ENCODE data around the gene SPR. TPM values are rescaled to one million over a fixed set of nuclear protein-coding genes. Genes with fewer than 3 reads are reported as not detected.

SPR gene
- total RNA-seq, 2 donors from 2014 or later: 13.7 to 15.2 TPM

DNA sequence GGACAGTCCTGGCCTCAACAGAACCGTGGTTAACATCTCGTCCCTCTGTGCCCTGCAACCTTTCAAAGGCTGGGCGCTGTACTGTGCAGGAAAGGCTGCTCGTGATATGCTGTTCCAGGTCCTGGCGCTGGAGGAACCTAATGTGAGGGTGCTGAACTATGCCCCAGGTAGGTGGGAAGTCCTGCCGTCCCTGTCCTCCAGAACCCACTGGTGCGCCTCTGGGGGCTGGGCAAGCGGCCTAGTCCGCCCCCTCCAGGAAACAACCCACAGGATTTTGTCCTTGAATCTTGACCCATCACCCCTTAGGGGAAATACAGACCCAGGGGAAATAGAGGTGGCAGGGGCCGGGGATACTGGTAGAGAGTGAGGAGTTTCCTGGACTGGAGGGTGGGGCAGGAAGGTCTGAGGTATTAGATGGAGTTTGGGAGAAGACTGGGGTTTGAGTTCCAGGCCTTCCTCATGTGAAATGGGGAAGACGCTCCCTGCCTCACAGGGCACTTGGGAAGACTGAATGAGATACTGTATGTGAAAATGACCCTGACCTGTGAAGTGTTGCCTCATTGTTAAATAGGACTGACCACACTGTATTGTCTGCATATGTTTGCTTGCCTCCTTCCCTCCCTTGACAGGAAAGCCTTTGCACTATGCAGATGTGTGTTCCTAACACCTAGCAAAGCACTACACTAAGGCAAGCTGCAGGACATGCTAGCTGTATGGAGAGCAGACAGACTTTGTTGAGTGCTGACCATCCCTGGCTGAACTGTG, 1.4 kb downstream of the SPR start:
- Histone ChIP-seq H3K36me3 (ENCODE audit: control insufficient read depth, insufficient read depth, low read length) (no peaks in the 10 kb centered on the region), H3K4me1 (ENCODE audit: control insufficient read depth, insufficient read depth, low read length) (no peaks in the 10 kb centered on the region), H3K9ac (ENCODE audit: extremely low read depth, low read length, poor library complexity, severe bottlenecking) (no peak overlapping the region), H3K4me3 (ENCODE audit: low read length) (peak overlapping the region; percentile 89), H3K27ac (ENCODE audit: low read depth, low read length) (no peak overlapping the region), H3K27me3 (ENCODE audit: control insufficient read depth, insufficient read depth, low read length, poor library complexity, severe bottlenecking) (peaks cover 54% of the 10 kb centered on the region), H3K9me3 (ENCODE audit: control insufficient read depth, low read length) (no peaks in the 10 kb centered on the region)
- Mint-ChIP-seq H3K27me3 (ENCODE audit: insufficient read depth) (peaks cover 41% of the 10 kb centered on the region), H3K4me3 (no peak overlapping the region), H3K9me3 (no peaks in the 10 kb centered on the region), H3K36me3 (ENCODE audit: low read depth) (no peaks in the 10 kb centered on the region), H3K27ac (no peak overlapping the region), H3K4me1 (peaks cover 5% of the 10 kb centered on the region)
- 88 to 90% methylated on average over 6 to 11 of the region's 11 CpGs for WGBS, 2 experiments (ENCODE audit: insufficient coverage in 1 of 2, insufficient read length in 1 of 2)
- TF ChIP-seq, protein P1, sequence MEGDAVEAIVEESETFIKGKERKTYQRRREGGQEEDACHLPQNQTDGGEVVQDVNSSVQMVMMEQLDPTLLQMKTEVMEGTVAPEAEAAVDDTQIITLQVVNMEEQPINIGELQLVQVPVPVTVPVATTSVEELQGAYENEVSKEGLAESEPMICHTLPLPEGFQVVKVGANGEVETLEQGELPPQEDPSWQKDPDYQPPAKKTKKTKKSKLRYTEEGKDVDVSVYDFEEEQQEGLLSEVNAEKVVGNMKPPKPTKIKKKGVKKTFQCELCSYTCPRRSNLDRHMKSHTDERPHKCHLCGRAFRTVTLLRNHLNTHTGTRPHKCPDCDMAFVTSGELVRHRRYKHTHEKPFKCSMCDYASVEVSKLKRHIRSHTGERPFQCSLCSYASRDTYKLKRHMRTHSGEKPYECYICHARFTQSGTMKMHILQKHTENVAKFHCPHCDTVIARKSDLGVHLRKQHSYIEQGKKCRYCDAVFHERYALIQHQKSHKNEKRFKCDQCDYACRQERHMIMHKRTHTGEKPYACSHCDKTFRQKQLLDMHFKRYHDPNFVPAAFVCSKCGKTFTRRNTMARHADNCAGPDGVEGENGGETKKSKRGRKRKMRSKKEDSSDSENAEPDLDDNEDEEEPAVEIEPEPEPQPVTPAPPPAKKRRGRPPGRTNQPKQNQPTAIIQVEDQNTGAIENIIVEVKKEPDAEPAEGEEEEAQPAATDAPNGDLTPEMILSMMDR (conservative IDR thresholded peaks at IDR 0.05): no peak
- no peak for DNase-seq

- Histone ChIP-seq H3K27me3 (ENCODE audit: control insufficient read depth, insufficient read depth, low read length, poor library complexity, severe bottlenecking) (peaks cover 51% of the 10 kb centered on the region), H3K27ac (ENCODE audit: low read depth, low read length) (no peak overlapping the region), H3K4me1 (ENCODE audit: control insufficient read depth, insufficient read depth, low read length) (no peaks in the 10 kb centered on the region), H3K4me3 (ENCODE audit: low read length) (no peak overlapping the region), H3K9me3 (ENCODE audit: control insufficient read depth, low read length) (no peaks in the 10 kb centered on the region), H3K9ac (ENCODE audit: extremely low read depth, low read length, poor library complexity, severe bottlenecking) (no peak overlapping the region), H3K36me3 (ENCODE audit: control insufficient read depth, insufficient read depth, low read length) (no peaks in the 10 kb centered on the region)
- Mint-ChIP-seq H3K4me1 (peaks cover 5% of the 10 kb centered on the region), H3K4me3 (no peak overlapping the region), H3K36me3 (ENCODE audit: low read depth) (no peaks in the 10 kb centered on the region), H3K27me3 (ENCODE audit: insufficient read depth) (peaks cover 42% of the 10 kb centered on the region), H3K9me3 (no peaks in the 10 kb centered on the region), H3K27ac (no peak overlapping the region)
- WGBS, 2 experiments (ENCODE audit: insufficient coverage in 1 of 2, insufficient read length in 1 of 2): 87 to 90% methylated on average over 3 to 4 of the region's 4 CpGs
- TF ChIP-seq, protein P1 (conservative IDR thresholded peaks at IDR 0.05): no peak
- no peak for DNase-seq
These were observed 2.8 kb downstream of the SPR start for GRCh38 chr2:72889991-72890390.

- no peaks in the 10 kb centered on the region for H3K9me3 Mint-ChIP-seq
- H3K27ac ChIP-seq (ENCODE audit: low read depth, low read length): no peak overlapping the region
These were observed 4.0 kb downstream of the SPR start for GRCh38 chr2:72891091-72891818.

More at GRCh38 chr2:72891091-72891818, 4.0 kb downstream of the SPR start:
- Histone ChIP-seq H3K36me3 (ENCODE audit: control insufficient read depth, insufficient read depth, low read length) (no peaks in the 10 kb centered on the region), H3K9ac (ENCODE audit: extremely low read depth, low read length, poor library complexity, severe bottlenecking) (no peak overlapping the region), H3K27me3 (ENCODE audit: control insufficient read depth, insufficient read depth, low read length, poor library complexity, severe bottlenecking) (peaks cover 51% of the 10 kb centered on the region), H3K4me1 (ENCODE audit: control insufficient read depth, insufficient read depth, low read length) (peaks cover 3% of the 10 kb centered on the region), H3K4me3 (ENCODE audit: low read length) (no peak overlapping the region), H3K9me3 (ENCODE audit: control insufficient read depth, low read length) (no peaks in the 10 kb centered on the region)
- WGBS, 2 experiments (ENCODE audit: insufficient coverage in 1 of 2, insufficient read length in 1 of 2): 88 to 91% methylated on average over 3 to 8 of the region's 8 CpGs
- no peaks in the 10 kb centered on the region for H3K36me3 Mint-ChIP-seq (ENCODE audit: low read depth)
- DNase-seq: no peak
- TF ChIP-seq, protein P1 (conservative IDR thresholded peaks at IDR 0.05): no peak
- peaks cover 10% of the 10 kb centered on the region for H3K4me1 Mint-ChIP-seq
- H3K27ac Mint-ChIP-seq: no peak overlapping the region
- H3K27me3 Mint-ChIP-seq (ENCODE audit: insufficient read depth): peaks cover 42% of the 10 kb centered on the region
- no peak overlapping the region for H3K4me3 Mint-ChIP-seq
